T-helper 2 cell (primary cell): Measurements from ENCODE around the gene SBNO2.

Experiments
- DNase-seq, 5 experiments: peaks; one replicate each; pipeline versions ENCODE4 v3.0.0 to v3.0.0-alpha.2; 2012 to 2022

The SBNO2 gene

GRCh38 chr19:1153891-1154730 is 20.0 kb downstream of the SBNO2 start:
- no peak for DNase-seq

GRCh38 chr19:1151917-1152587 is 22.0 kb downstream of the SBNO2 start:
- DNase-seq: no peak

- no peak for DNase-seq
These were observed 22.9 kb downstream of the SBNO2 start for GRCh38 chr19:1151037-1151724.

DNA sequence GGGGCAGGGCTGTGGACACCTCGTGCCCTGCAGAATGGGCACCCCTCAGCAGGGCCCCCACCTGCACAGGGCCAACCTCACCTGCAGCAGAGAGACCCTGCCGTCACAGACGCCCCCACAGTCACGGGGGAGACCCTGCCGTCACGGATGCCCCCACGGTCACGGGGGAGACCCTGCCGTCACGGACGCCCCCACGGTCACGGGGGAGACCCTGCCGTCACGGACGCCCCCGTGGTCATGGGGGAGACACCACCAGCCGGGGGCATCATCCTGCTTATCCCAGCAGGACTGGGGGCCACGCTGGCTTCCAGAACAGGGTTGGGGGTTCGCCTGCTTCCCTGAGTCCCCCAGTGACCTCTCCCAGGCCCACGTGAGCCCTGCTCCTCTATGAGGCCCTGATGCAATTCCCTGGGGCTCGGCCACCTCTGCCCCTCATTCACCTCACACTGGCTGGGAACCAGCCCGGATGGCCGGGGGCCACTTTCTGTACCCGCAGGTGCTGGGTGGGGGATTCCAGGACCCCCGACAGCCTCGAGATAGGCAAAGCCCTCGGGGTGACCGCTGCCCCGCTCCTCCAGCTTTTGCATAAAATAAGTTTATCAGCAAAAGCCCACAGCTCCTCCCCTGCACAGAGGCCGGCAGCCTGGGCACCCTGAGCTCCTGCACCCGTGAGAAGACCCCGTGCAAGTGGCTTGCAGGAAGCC is 23.6 kb downstream of the SBNO2 start:
- no peak for DNase-seq

DNA sequence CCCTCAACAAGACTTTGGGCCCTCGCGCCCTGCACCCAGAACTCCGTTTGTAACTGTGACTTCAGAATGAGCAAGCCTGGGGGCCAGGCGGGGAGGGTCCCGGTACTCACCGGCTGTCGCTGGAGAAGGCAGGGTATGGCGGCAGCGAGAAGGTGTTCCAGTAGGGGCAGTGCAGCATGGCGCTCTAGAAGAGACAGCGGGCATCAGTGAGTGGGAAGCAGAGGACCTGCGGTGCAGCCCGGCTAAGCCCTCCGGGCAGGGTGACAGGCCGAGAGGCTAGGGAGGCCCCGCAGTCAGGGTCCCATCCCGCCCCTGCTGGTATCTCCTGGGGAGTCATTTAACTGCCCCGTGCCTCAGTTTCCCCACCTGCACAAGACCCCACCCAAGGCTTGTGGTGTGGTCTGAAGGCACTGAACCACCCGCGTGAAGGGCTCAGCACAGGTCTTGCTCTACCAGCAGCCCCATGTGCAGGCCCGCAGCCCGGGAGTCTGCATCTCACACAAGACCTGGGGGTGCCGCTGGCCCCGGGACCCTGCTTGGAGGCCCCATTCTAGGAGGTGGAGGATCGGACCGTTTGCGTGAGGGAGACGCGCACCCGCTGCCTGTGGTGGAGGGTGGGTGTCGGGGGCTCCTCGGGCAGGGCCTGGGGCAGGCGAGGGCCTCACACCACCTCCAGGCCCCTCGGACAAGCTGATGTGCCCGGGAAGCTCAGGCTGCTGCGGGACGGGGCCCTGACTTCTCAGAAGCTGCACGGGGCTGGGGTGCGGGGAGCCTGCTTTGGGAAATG is 24.6 kb downstream of the SBNO2 start:
- no peak for DNase-seq

GRCh38 chr19:1147934-1148549 is 26.0 kb downstream of the SBNO2 start:
- DNase-seq: no peak

- DNase-seq: no peak
These were observed 26.9 kb downstream of the SBNO2 start for GRCh38 chr19:1146858-1147780.

DNA sequence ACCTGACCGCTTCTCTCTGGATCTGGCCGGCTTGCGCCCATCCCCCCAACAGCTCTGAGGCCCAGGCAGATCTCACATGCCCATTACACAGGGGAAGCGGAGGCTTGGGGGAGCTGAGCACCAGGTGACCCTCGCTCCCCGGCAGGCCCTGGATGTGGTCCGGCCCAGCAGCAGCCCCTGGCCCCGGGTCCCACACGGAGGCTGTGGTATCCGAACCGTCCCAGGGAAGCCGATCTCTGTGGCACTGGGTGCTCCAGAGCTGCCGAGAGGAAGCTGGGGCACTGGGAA is 27.7 kb downstream of the SBNO2 start:
- DNase-seq: no peak

GRCh38 chr19:1145635-1146411 is 28.2 kb downstream of the SBNO2 start:
- no peak for DNase-seq

GRCh38 chr19:1144741-1145140 is 29.3 kb downstream of the SBNO2 start:
- DNase-seq: no peak

DNA sequence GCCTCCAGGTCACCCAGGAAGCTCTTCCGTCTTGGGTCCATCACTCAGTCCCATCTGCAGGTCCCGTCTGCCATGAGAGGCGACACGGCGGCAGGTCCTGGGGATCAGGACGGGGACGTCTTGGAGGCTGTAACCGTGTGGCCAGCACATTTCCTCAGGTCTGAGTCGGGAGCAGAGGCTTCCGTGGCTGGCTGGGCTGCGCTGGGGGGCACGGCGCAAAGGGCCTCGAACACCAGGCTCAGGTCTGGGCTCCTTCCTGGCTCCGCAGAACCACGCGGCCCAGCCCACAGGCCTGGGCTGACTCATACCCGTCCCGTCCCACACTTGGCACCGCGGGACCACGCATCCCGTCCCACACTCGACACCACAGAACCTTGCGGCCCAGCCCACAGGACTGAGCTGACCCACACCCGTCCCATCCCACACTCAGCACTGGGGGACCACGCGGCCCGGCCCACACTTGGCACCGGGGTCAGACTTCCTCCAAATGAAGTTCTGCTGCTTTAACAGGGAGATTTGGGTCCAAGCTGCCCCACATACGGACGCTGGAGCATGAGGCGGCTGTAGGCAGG is 30.2 kb downstream of the SBNO2 start:
- DNase-seq: no peak

GRCh38 chr19:1141944-1142343 is 32.1 kb downstream of the SBNO2 start:
- DNase-seq: no peak

DNA sequence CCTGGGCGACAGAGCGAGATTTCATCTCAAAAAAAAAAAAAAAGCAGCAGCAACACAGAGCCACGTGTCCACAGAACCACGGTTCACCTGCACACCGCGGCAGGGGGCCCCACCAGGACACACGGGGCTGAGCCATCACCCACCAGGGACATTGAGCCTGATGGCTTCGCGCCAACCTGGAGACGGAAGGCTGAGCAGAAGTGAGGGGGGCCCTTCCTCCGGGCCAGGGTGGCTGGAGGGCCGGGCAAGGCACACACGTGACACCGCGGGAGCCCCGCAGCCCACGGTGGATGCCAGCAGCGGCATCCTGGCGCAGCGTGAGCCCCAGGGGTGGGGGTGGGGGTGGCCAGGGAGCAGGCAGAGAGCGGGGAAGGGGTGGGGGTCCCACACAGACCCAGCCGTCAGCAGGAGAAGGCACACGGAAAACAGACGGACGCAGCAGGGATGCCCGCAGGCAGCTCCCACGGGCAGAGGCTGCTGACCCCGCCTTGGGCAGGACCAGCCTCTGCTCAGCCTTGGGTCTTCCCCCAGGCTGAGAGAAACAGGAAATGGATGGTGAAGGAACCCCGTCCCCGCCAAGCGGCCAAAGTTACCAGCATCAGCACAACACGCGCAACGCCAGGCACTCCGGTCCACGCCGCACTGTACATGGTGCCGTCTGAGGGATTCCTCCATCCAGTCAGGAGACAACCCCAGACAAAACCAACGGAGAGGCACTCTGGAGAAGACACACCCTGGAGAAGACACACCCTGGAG is 33.6 kb downstream of the SBNO2 start:
- no peak for DNase-seq

- no peak for DNase-seq
These were observed 34.9 kb downstream of the SBNO2 start for GRCh38 chr19:1139126-1139525.

DNA sequence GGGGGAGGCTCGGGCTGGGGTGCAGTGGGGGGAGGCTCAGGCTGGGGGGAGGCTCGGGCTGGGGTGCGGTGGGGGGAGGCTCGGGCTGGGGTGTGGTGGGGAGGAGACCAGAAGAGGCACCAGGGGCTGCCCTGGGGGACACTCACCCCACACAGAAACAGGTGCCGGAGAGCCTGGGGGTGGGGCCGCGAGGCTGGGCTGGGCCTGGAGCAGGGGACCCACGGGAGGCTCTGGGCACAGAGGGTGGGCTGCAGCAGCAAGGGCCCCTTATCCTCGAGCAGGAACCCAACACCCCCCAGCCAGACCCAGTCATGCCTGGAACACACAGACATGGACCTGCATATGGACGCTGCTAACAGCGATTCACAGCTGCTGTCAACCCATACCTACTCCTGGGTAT is 35.9 kb downstream of the SBNO2 start:
- DNase-seq: no peak

GRCh38 chr19:1136621-1137317 is 37.3 kb downstream of the SBNO2 start:
- no peak for DNase-seq

- DNase-seq: no peak
These were observed 37.9 kb downstream of the SBNO2 start for GRCh38 chr19:1136201-1136600.

GRCh38 chr19:1135454-1135853 is 38.6 kb downstream of the SBNO2 start:
- no peak for DNase-seq
